Measurements from ENCODE around the gene RAMP3. TPM values are rescaled to one million over a fixed set of nuclear protein-coding genes. Genes with fewer than 3 reads are reported as not detected.

Gene RAMP3
- total RNA-seq, 1 experiment from 2014 or later = not detected

DNA sequence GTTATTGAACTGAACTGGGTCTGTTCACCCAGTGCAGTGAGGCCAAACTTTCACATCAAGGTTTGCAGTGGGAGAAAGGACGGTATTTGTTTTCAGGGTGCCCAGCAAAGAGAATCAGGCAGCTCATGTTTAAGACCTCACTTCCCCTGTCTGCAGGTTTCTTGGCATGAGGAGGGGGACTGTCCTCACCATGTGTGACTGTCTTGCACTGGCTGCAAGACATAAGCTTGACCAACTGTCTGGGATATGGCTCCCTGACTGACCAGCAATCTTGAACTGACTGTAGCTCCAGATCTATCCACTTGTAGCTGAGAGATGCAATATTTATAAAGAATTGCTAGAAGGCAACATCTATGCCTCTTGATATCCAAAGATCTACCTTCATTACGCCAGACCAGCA, 39.9 kb downstream of the RAMP3 start:
- no peaks in the 10 kb centered on the region for H3K79me2 ChIP-seq (ENCODE audit: low read length)
- H3F3A ChIP-seq (ENCODE audit: low read length, unreplicated experiment) = no peaks in the 10 kb centered on the region
- BruUV-seq (replicated peaks) = no TSS peak
- no peaks in the 10 kb centered on the region for H3K9me3 ChIP-seq (ENCODE audit: low read length)
- intact Hi-C loops (cut with micrococcal nuclease) = no loop called here
- no peaks in the 10 kb centered on the region for H3K36me3 ChIP-seq (ENCODE audit: low read depth, low read length)
- DNase-seq = no peak
- no peak overlapping the region for H3K4me3 ChIP-seq (ENCODE audit: low read length)
- no peaks in the 10 kb centered on the region for H4K20me1 ChIP-seq (ENCODE audit: low read length)
- H3K9ac ChIP-seq (ENCODE audit: low read length) = no peak overlapping the region
- no peaks in the 10 kb centered on the region for H3K9me2 ChIP-seq (replicated peaks; ENCODE audit: low read length)
- no peak for ATAC-seq
- H3K27me3 ChIP-seq (ENCODE audit: low read length) = peaks cover 27% of the 10 kb centered on the region
- H3K4me2 ChIP-seq (ENCODE audit: low read length) = no peak overlapping the region
- no peak overlapping the region for H2AFZ ChIP-seq (ENCODE audit: low read length)
- TF ChIP-seq EZH2 (IDR thresholded peaks at IDR 0.05; ENCODE audit: low read length, unreplicated experiment) (no peak), EZH2phosphoT487 (IDR thresholded peaks at IDR 0.05; ENCODE audit: borderline replicate concordance, low read length) (no peak)
- TF ChIP-seq, protein P1, sequence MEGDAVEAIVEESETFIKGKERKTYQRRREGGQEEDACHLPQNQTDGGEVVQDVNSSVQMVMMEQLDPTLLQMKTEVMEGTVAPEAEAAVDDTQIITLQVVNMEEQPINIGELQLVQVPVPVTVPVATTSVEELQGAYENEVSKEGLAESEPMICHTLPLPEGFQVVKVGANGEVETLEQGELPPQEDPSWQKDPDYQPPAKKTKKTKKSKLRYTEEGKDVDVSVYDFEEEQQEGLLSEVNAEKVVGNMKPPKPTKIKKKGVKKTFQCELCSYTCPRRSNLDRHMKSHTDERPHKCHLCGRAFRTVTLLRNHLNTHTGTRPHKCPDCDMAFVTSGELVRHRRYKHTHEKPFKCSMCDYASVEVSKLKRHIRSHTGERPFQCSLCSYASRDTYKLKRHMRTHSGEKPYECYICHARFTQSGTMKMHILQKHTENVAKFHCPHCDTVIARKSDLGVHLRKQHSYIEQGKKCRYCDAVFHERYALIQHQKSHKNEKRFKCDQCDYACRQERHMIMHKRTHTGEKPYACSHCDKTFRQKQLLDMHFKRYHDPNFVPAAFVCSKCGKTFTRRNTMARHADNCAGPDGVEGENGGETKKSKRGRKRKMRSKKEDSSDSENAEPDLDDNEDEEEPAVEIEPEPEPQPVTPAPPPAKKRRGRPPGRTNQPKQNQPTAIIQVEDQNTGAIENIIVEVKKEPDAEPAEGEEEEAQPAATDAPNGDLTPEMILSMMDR (conservative IDR thresholded peaks at IDR 0.05; ENCODE audit: low read depth, low read length) = no peak
- POLR2A ChIA-PET (ENCODE audit: unreplicated experiment) = no interaction called here
- no peak overlapping the region for H3K27ac ChIP-seq (ENCODE audit: low read length)
- no peaks in the 10 kb centered on the region for H3K4me1 ChIP-seq (ENCODE audit: insufficient read depth, low read length)
- CTCF ChIA-PET = no interaction called here

GRCh38 chr7:45198986-45199385, 41.4 kb downstream of the RAMP3 start:
- Histone ChIP-seq H3F3A (ENCODE audit: low read length, unreplicated experiment) (no peaks in the 10 kb centered on the region), H3K9ac (ENCODE audit: low read length) (no peak overlapping the region), H3K4me2 (ENCODE audit: low read length) (no peak overlapping the region), H3K79me2 (ENCODE audit: low read length) (no peaks in the 10 kb centered on the region), H3K36me3 (ENCODE audit: low read depth, low read length) (no peaks in the 10 kb centered on the region), H3K9me3 (ENCODE audit: low read length) (no peaks in the 10 kb centered on the region), H2AFZ (ENCODE audit: low read length) (no peak overlapping the region), H3K4me1 (ENCODE audit: insufficient read depth, low read length) (no peaks in the 10 kb centered on the region), H3K4me3 (ENCODE audit: low read length) (no peak overlapping the region), H3K27ac (ENCODE audit: low read length) (no peak overlapping the region), H4K20me1 (ENCODE audit: low read length) (no peaks in the 10 kb centered on the region), H3K27me3 (ENCODE audit: low read length) (peaks cover 32% of the 10 kb centered on the region), H3K9me2 (replicated peaks; ENCODE audit: low read length) (no peaks in the 10 kb centered on the region)
- DNase-seq (no peak), ATAC-seq (no peak)
- no TSS peak for BruUV-seq (replicated peaks)
- ChIA-PET CTCF (no interaction called here), POLR2A (ENCODE audit: unreplicated experiment) (no interaction called here)
- TF ChIP-seq EZH2 (IDR thresholded peaks at IDR 0.05; ENCODE audit: low read length, unreplicated experiment) = no peak
- TF ChIP-seq EZH2phosphoT487 (IDR thresholded peaks at IDR 0.05; ENCODE audit: borderline replicate concordance, low read length) = no peak
- intact Hi-C loops (cut with micrococcal nuclease) = no loop called here

GRCh38 chr7:45199506-45199905, 41.9 kb downstream of the RAMP3 start:
- H2AFZ ChIP-seq (ENCODE audit: low read length) = no peak overlapping the region
- no peaks in the 10 kb centered on the region for H3K79me2 ChIP-seq (ENCODE audit: low read length)
- no peaks in the 10 kb centered on the region for H3F3A ChIP-seq (ENCODE audit: low read length, unreplicated experiment)
- intact Hi-C loops (cut with micrococcal nuclease) = no loop called here
- no peaks in the 10 kb centered on the region for H3K9me3 ChIP-seq (ENCODE audit: low read length)
- ChIA-PET POLR2A (ENCODE audit: unreplicated experiment) (no interaction called here), CTCF (no interaction called here)
- no TSS peak for BruUV-seq (replicated peaks)
- H4K20me1 ChIP-seq (ENCODE audit: low read length) = no peaks in the 10 kb centered on the region
- DNase-seq (no peak), ATAC-seq (no peak)
- H3K9me2 ChIP-seq (replicated peaks; ENCODE audit: low read length) = no peaks in the 10 kb centered on the region
- peaks cover 34% of the 10 kb centered on the region for H3K27me3 ChIP-seq (ENCODE audit: low read length)
- no peak overlapping the region for H3K27ac ChIP-seq (ENCODE audit: low read length)
- no peak overlapping the region for H3K4me3 ChIP-seq (ENCODE audit: low read length)
- H3K36me3 ChIP-seq (ENCODE audit: low read depth, low read length) = no peaks in the 10 kb centered on the region
- no peak overlapping the region for H3K4me2 ChIP-seq (ENCODE audit: low read length)
- H3K9ac ChIP-seq (ENCODE audit: low read length) = no peak overlapping the region
- TF ChIP-seq EZH2phosphoT487 (IDR thresholded peaks at IDR 0.05; ENCODE audit: borderline replicate concordance, low read length) = no peak
- TF ChIP-seq, protein P1 (conservative IDR thresholded peaks at IDR 0.05; ENCODE audit: low read depth, low read length) = no peak
- TF ChIP-seq EZH2 (IDR thresholded peaks at IDR 0.05; ENCODE audit: low read length, unreplicated experiment) = no peak
- H3K4me1 ChIP-seq (ENCODE audit: insufficient read depth, low read length) = no peaks in the 10 kb centered on the region
